OCI-M2 (cell line): Measurements from ENCODE around the gene BACE2.

Experiments
- DNase-seq: peaks from one replicate; lab custom pipeline; 2025; ENCODE audit not compliant: unreplicated experiment; lab: John Stamatoyannopoulos, UW

The BACE2 gene

GRCh38 chr21:41167348-41168342 is at the start of gene BACE2:
Gene BACE2 (plus strand): TSS chr21:41168160. CDS start chr21:41168264, 104 bp downstream.
- DNase-seq = no peak

- no peak for DNase-seq
Measured at GRCh38 chr21:41119901-41120300, 48.1 kb upstream of the BACE2 start.

- no peak for DNase-seq
Measured at GRCh38 chr21:41120997-41121396, 47.0 kb upstream of the BACE2 start.

GRCh38 chr21:41121785-41122415 is 46.1 kb upstream of the BACE2 start:
- DNase-seq = peak; percentile 18

GRCh38 chr21:41124641-41125201 is 43.2 kb upstream of the BACE2 start:
- DNase-seq = no peak

- DNase-seq = no peak
Measured at GRCh38 chr21:41128981-41129380, 39.0 kb upstream of the BACE2 start.

GRCh38 chr21:41130883-41131282 is 37.1 kb upstream of the BACE2 start:
- no peak for DNase-seq

- no peak for DNase-seq
Measured at GRCh38 chr21:41133874-41134522, 34.0 kb upstream of the BACE2 start.

- no peak for DNase-seq
Measured at GRCh38 chr21:41135746-41136145, 32.2 kb upstream of the BACE2 start.

GRCh38 chr21:41136286-41136685 is 31.7 kb upstream of the BACE2 start:
- no peak for DNase-seq

- no peak for DNase-seq
Measured at GRCh38 chr21:41137401-41137800, 30.6 kb upstream of the BACE2 start.

- DNase-seq = no peak
Measured at GRCh38 chr21:41137889-41138288, 30.1 kb upstream of the BACE2 start.

- DNase-seq = no peak
Measured at GRCh38 chr21:41138711-41139110, 29.2 kb upstream of the BACE2 start.

GRCh38 chr21:41139275-41139674 is 28.7 kb upstream of the BACE2 start:
- no peak for DNase-seq

- DNase-seq = no peak
Measured at GRCh38 chr21:41139951-41140350, 28.0 kb upstream of the BACE2 start.

- no peak for DNase-seq
Measured at GRCh38 chr21:41141031-41141457, 26.9 kb upstream of the BACE2 start.

- DNase-seq = no peak
Measured at GRCh38 chr21:41142051-41142795, 25.7 kb upstream of the BACE2 start.

GRCh38 chr21:41143596-41144325 is 24.2 kb upstream of the BACE2 start:
- no peak for DNase-seq

GRCh38 chr21:41147096-41147978 is 20.6 kb upstream of the BACE2 start:
- no peak for DNase-seq
